Forelimb muscle (tissue), 1 donor: ENCODE data around the gene SLC44A4. TPM values are rescaled to one million over a fixed set of nuclear protein-coding genes. Genes with fewer than 3 reads are reported as not detected.
A peak's percentile ranks its signal among the peaks of the same experiment; 100 is the strongest.
"Not testable (repeated sequence)": the region's sequence is repeated elsewhere in the genome, so short reads cannot be mapped to it uniquely, and the experiment has no call there.

Experiments
- DNase-seq: peaks from one replicate; pipeline ENCODE4 v3.0.0-alpha.2; 2013; ENCODE audit warnings: low read depth
- polyA plus RNA-seq: library from polyadenylated mRNA; unstranded; fragments of 120-200 nt; gene quantifications from one replicate; pipeline ENCODE4 v1.2.1, GENCODE V29; 2013; ENCODE audit not compliant: insufficient read length

The SLC44A4 gene
- polyA plus RNA-seq, 1 donor = 0.37 TPM

DNA sequence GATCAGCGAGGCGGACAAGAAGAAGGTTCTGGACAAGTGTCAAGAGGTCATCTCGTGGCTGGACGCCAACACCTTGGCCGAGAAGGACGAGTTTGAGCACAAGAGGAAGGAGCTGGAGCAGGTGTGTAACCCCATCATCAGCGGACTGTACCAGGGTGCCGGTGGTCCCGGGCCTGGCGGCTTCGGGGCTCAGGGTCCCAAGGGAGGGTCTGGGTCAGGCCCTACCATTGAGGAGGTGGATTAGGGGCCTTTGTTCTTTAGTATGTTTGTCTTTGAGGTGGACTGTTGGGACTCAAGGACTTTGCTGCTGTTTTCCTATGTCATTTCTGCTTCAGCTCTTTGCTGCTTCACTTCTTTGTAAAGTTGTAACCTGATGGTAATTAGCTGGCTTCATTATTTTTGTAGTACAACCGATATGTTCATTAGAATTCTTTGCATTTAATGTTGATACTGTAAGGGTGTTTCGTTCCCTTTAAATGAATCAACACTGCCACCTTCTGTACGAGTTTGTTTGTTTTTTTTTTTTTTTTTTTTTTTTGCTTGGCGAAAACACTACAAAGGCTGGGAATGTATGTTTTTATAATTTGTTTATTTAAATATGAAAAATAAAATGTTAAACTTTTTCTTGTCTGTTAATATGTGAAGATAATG, 49.0 kb downstream of the SLC44A4 start:
- DNase-seq = no peak

DNA sequence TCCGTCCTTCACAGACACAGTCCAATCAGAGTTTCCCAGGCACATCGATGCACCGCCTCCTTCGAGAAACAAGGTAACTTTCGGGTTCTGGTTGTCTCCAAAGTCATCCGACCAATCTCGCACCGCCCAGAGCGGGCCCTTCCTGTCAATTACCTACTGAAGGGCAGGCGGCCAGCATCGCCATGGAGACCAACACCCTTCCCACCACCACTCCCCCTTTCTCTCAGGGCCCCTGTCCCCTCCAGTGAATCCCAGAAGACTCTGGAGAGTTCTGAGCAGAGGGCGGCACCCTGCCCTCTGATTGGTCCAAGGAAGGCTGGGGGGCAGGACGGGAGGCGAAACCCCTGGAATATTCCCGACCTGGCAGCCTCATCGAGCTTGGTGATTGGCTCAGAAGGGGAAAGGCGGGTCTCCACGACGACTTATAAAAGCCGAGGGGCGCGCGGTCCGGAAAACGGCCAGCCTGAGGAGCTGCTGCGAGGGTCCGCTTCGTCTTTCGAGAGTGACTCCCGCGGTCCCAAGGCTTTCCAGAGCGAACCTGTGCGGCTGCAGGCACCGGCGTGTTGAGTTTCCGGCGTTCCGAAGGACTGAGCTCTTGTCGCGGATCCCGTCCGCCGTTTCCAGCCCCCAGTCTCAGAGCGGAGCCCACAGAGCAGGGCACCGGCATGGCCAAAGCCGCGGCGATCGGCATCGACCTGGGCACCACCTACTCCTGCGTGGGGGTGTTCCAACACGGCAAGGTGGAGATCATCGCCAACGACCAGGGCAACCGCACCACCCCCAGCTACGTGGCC, 51.3 kb downstream of the SLC44A4 start, which contains the start of gene HSPA1B:
HSPA1B (plus strand) TSS at position 453 of the 794 bp plus-strand sequence; CDS start at position 666, 213 bp downstream.
- DNase-seq = peak; percentile 98

DNA sequence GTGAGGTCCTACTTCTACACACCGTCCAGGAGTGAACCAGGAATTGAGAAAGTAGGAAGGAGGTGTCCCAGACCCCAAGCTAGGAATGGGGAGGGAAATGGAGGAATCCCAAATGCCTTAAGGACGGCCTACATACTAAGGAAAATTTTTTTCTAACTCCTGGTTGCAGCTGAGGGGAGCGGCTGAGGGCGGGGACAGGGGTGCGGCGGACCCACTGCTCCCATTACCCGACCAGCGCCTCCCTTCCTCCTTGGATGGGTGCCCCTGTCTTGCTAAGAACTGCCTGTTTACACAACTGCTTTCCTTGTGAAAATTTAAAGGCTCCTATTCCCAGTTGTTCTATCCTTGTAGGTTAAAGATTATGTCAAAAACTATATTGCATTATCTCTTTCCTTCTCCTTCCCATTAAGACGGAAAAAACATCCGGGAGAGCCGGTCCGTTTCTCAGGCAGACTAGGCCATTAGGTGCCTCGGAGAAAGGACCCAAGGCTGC, 52.0 kb downstream of the SLC44A4 start:
- DNase-seq = peak; percentile 77

DNA sequence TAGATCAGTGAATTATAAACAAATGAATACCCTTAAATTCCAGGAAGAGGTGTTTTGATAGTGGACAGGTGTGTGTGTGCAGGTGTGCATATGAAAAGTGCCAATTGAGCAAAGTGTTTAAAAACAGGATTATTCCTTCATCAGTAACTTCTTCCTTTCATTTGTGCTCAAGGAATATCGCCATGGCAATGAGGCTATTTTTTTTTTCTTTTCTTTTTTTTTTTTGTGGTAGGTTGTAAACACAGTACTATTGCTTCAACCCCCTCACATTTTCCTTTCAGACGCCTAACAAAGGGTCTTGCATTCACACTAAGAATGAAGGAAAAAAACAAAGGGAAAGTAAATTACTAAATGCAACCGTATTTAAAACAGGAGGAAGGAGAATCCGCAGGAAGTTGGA, 53.2 kb downstream of the SLC44A4 start:
- DNase-seq = no peak

DNA sequence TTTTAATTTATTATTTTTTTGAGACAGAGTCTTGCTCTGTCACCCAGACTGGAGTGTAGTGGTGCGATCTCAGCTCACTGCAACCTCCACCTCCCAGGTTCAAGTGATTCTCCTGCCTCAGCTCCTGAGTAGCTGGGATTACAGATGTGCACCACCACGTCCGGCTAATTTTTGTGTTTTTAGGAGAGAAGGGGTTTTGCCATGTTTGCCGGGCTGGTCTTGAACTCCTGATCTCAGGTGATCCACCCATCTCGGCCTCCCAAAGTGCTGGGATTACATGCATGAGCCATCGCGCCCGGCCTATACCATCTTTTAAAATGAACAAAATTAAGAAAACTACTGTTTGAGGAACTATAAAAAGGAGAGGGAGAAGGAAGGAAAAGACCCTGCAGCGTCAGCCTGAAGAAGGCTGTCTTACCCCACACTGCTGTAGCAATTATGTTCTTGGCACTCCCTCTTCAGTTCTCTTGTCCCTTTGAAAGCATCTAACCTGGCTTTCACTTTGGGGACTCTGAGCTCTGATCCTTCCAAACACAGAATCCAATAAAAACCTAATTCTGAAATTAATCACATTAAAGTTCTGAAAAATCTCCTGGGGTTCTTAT, 55.1 kb downstream of the SLC44A4 start:
- DNase-seq = not testable (repeated sequence)

DNA sequence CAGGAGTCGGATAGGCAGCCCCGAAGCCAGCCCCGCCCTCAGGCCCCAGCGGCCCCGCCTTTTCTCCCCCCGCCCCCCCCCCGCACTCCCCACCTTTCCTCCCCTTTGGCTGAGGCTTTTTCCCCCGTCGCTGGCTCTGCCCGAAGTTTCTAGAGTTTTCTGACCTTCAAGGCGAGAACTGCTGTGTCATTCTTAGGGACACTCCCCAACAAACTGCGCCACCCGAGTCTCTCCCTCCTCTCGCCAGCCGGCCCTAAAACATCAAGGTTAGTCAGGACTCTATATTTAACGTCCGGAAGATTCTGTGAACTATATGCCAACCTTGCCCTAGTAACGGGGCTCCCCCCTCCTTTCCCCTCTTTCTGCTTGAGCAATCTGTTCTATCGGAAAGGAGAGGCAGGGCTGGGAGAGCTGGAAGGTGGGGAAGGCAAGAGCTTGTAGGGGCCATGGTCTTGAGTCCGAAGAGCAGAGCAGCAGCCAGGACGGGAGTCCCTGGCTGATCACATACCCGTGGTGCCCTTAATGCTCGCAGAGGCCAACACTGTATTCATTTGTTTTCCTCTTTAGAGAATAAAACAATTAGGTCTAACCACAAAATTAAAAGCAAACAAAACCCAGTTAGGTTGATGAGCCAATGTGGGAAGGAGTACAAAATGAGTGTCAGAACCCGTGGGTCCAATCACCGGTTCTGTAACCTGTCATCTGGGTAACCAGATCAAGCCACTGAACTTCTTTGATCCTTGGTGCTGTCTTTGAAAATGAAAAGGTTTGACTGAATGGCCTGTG, 56.6 kb downstream of the SLC44A4 start:
- DNase-seq = no peak

DNA sequence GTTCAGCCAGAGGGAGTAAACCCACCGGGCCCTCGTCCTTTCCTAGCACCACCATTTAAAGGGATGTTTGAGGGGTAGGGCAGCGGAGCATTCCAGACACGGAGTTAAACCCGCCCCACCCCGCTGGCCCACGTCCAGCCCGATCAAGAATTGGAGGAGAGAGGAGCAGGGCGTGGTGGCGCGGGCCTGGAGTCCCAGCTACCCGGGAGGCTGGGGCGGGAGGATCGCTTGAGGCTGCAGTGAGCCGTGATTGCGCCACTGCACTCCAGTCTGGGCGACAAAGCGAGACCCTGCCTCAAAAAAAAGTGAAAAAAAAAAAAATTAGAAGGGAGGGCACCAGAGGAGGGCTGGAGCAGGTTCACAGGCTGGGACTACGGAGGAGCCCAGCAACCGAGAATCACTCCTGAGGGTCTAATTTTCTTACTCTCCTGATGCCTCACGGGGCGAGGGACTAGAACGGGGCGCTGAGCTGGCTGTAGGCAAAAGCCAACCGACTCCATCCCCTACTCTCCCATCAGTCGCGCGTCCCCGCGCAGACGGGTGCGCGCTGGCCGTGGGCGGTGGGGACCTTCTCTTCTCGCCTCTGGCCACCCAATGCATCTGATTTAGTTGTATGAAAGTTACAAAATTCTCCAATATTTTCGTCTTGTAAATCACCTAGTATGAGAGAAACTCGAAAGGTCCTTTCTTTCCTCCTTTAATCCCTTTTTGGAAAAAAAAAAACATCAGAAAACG, 57.3 kb downstream of the SLC44A4 start:
- DNase-seq = no peak

DNA sequence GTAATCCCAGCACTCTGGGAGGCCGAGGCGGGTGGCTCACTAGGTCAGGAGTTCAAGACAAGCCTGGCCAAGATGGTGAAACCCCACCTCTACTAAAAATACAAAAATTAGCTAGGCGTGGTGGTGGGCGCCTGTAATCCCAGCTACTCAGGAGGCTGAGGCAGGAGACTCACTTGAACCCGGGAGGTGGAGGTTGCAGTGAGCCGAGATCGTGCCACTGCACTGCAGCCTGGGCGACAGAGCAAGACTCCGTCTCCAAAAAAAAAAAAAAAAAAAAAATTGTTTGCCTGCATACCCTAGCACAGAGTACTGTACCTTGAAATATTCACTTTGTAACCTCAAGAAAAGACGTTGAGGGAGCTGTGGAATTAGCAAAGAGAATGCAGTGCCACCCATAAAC, 58.4 kb downstream of the SLC44A4 start:
- not testable (repeated sequence) for DNase-seq

DNA sequence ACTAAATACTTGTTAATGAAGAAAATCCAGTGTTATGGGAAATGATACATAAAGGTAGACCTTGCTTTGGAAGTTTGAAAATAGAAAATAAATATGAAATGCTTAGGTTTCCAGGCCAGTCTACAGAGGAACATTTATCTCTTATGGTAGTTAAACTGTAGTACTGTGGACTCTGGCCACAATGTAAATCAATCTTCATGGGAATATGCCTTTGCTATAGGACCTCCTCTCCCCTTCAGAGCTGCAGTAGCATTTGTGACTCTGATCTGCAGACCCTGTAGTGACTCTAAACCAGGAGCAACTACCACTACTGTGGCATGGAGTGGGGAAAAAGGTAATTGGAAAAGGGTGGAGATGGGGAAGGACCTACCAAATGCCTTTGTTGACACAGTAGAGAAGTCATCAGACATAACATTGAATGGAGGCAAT, 58.9 kb downstream of the SLC44A4 start:
- DNase-seq = no peak

DNA sequence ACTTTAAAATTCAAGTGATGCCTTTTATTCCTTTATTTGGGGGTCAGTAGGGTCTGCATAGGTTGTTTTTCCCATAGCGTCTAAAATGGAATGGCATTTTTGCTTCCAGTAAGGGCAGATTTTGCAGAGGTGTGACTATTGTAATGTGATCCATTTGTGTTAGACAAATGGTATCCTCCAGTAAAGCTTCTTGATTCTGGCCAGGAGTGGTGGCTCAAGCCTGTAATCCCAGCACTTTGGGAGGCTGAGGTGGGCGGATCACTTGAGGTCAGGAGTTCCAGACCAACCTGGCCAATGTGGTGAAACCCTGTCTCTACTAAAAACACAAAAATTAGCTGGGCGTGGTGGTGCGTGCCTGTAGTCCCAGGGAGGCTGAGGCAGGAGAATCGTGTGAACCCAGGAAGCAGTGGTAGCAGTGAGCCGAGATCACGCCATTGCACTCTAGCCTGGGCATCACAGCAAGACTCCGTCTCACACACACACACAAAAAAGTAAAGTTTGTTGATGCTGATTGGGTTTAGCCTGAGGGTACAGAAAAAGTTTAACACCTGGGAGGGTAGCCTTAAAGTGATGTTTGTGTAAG, 60.8 kb downstream of the SLC44A4 start:
- not testable (repeated sequence) for DNase-seq

DNA sequence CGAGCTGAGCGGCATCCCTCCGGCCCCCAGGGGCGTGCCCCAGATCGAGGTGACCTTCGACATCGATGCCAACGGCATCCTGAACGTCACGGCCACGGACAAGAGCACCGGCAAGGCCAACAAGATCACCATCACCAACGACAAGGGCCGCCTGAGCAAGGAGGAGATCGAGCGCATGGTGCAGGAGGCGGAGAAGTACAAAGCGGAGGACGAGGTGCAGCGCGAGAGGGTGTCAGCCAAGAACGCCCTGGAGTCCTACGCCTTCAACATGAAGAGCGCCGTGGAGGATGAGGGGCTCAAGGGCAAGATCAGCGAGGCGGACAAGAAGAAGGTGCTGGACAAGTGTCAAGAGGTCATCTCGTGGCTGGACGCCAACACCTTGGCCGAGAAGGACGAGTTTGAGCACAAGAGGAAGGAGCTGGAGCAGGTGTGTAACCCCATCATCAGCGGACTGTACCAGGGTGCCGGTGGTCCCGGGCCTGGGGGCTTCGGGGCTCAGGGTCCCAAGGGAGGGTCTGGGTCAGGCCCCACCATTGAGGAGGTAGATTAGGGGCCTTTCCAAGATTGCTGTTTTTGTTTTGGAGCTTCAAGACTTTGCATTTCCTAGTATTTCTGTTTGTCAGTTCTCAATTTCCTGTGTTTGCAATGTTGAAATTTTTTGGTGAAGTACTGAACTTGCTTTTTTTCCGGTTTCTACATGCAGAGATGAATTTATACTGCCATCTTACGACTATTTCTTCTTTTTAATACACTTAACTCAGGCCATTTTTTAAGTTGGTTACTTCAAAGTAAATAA, 61.5 kb downstream of the SLC44A4 start:
- not testable (repeated sequence) for DNase-seq

DNA sequence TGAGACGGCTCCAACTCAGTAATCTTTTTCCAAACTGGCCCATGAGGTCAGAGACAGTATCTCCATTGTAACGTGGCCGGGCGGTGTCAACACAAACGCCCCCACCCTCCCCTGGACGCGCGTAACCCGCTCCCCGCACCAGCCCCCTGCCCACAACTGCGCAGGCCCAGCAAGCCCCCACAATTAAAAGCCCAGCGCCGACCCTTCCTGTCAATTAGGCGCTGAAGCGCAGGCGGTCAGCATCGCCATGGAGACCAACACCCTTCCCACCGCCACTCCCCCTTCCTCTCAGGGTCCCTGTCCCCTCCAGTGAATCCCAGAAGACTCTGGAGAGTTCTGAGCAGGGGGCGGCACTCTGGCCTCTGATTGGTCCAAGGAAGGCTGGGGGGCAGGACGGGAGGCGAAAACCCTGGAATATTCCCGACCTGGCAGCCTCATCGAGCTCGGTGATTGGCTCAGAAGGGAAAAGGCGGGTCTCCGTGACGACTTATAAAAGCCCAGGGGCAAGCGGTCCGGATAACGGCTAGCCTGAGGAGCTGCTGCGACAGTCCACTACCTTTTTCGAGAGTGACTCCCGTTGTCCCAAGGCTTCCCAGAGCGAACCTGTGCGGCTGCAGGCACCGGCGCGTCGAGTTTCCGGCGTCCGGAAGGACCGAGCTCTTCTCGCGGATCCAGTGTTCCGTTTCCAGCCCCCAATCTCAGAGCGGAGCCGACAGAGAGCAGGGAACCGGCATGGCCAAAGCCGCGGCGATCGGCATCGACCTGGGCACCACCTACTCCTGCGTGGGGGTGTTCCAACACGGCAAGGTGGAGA, 63.6 kb downstream of the SLC44A4 start, which contains the start of the genes HSPA1A and HSPA1L:
HSPA1A (plus strand) TSS at position 519 of the 814 bp plus-strand sequence; CDS start at position 733, 214 bp downstream.
HSPA1L (minus strand) TSS at position 259 of the 814 bp plus-strand sequence. CDS start 3,311 bp downstream, outside the sequence.
- DNase-seq = no peak

DNA sequence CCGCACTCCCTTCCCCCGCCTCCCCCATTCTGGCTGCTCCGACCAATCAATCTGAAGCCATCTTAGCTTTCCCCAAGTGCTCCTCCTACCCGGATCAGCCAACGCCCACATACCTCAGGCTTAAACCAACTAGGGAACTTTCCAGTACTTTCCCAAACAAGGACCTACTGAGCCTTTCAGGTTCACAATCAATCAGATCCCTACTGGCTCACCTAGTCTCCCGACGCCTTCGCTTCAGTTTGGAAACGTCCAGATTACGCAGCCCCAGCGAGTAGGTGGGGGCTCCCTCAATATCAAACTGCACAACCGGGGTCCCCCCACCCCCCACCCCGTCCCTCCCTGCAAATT, 64.1 kb downstream of the SLC44A4 start:
- peak; percentile 96 for DNase-seq

DNA sequence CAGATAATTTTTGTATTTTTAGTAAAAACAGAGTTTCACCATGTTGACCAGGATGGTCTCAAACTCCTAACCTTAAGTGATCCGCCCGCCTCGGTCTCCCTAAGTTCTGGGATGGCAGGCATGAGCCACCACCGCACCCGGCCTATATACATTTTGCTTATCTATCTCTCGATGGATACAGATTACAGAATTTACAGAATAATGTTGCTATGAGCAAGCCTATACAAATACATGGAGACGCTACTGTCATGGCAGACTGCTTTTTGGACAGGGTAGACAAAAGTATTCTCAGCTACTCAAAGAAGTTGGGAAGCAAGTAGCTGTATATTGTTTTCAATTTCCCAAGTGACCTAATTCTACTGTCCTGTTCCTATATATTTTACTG, 65.3 kb downstream of the SLC44A4 start:
- no peak for DNase-seq
